OCI-LY1 (cell line): ENCODE measurements around the gene ANKRD26.

Experiments used
- H2AFZ ChIP-seq: fragments of 200-600 bp; sonication (generic), shearing (Covaris generic); 2 replicates; pipeline ENCODE4 v1.6.0; 2014; ENCODE audit warnings: antibody characterized with exemption, mild to moderate bottlenecking, low read length
- H3F3A ChIP-seq: fragments of 200-600 bp; sonication (generic), shearing (Covaris generic); 2 replicates; pipeline ENCODE4 v1.6.0; 2014; ENCODE audit warnings: mild to moderate bottlenecking, antibody characterized with exemption, low read length, moderate library complexity; ENCODE audit not compliant: insufficient read depth
- H3K27ac ChIP-seq: fragments of 200-600 bp; sonication (generic); 2 replicates; pipeline ENCODE4 v1.5.1; 2014; ENCODE audit warnings: low read length, mixed run types, mild to moderate bottlenecking, low read depth; ENCODE audit not compliant: poor library complexity, severe bottlenecking
- H3K27me3 ChIP-seq: fragments of 200-600 bp; sonication (generic); 2 replicates; pipeline ENCODE4 v1.6.0; 2014; ENCODE audit warnings: antibody characterized with exemption, mild to moderate bottlenecking, low read length, moderate library complexity; ENCODE audit not compliant: insufficient read depth
- H3K36me3 ChIP-seq: fragments of 200-600 bp; sonication (generic); 2 replicates; pipeline ENCODE4 v1.6.1; 2014; ENCODE audit warnings: mild to moderate bottlenecking, antibody characterized with exemption, low read length, moderate library complexity, mixed read lengths; ENCODE audit not compliant: insufficient read depth
- H3K4me1 ChIP-seq: fragments of 200-600 bp; sonication (generic); 2 replicates; pipeline ENCODE4 v1.5.1; 2014; ENCODE audit warnings: mild to moderate bottlenecking, low read length, moderate library complexity; ENCODE audit not compliant: insufficient read depth, severe bottlenecking
- H3K4me2 ChIP-seq: fragments of 200-600 bp; sonication (generic), shearing (Covaris generic); 2 replicates; pipeline ENCODE4 v1.6.1; 2014; ENCODE audit warnings: low read length
- H3K4me3 ChIP-seq: fragments of 200-600 bp; sonication (generic); 2 replicates; pipeline ENCODE4 v1.5.1; 2014; ENCODE audit warnings: low read length, low read depth, mild to moderate bottlenecking, mixed read lengths; ENCODE audit not compliant: poor library complexity, severe bottlenecking
- H3K79me2 ChIP-seq: fragments of 200-600 bp; shearing (Covaris generic); 2 replicates; pipeline ENCODE4 v1.6.1; 2016; ENCODE audit warnings: mixed run types, low read length, mixed read lengths; ENCODE audit not compliant: insufficient read depth
- H3K9ac ChIP-seq: fragments of 200-600 bp; sonication (generic), shearing (Covaris generic); 2 replicates; pipeline ENCODE4 v1.6.1; 2014; ENCODE audit warnings: mild to moderate bottlenecking, low read length, mixed read lengths
- H3K9me2 ChIP-seq: fragments of 200-600 bp; sonication (generic), shearing (Covaris generic); 2 replicates; pipeline ENCODE4 v1.6.1; 2014; ENCODE audit warnings: low read depth, mild to moderate bottlenecking, low read length, mixed read lengths
- H3K9me3 ChIP-seq: fragments of 200-600 bp; shearing (Covaris generic); 2 replicates; pipeline ENCODE4 v1.6.1; 2014; ENCODE audit warnings: low read length, mixed read lengths
- H4K20me1 ChIP-seq: fragments of 200-600 bp; sonication (generic), shearing (Covaris generic); 2 replicates; pipeline ENCODE4 v1.6.0; 2016; ENCODE audit warnings: mild to moderate bottlenecking, low read length; ENCODE audit not compliant: insufficient read depth
- CTCF ChIP-seq: fragments of 200-600 bp; sonication (generic), shearing (Covaris generic); IDR thresholded peaks from 2 replicates; pipeline ENCODE4 v1.5.1; 2017; ENCODE audit warnings: mild to moderate bottlenecking, antibody characterized with exemption, low read length, moderate library complexity, mixed read lengths
- EZH2 ChIP-seq: fragments of 200-600 bp; sonication (generic), shearing (Covaris generic); IDR thresholded peaks from 2 replicates; pipeline ENCODE4 v1.8.0; 2017; ENCODE audit warnings: borderline replicate concordance, mixed run types, mild to moderate bottlenecking, antibody characterized with exemption, low read length, moderate library complexity, mixed read lengths

ANKRD26 gene

GRCh38 chr10:26983156-26983555, 117.1 kb downstream of the ANKRD26 start:
- Histone ChIP-seq H3K9me3 (no peaks in the 10 kb centered on the region), H3K4me1 (no peaks in the 10 kb centered on the region), H3K27me3 (no peaks in the 10 kb centered on the region), H3K36me3 (no peaks in the 10 kb centered on the region), H3K4me2 (no peak overlapping the region), H3K4me3 (no peak overlapping the region), H2AFZ (no peak overlapping the region), H4K20me1 (no peaks in the 10 kb centered on the region), H3F3A (no peaks in the 10 kb centered on the region), H3K9ac (no peak overlapping the region), H3K27ac (no peak overlapping the region), H3K79me2 (no peaks in the 10 kb centered on the region), H3K9me2 (no peaks in the 10 kb centered on the region)
- TF ChIP-seq CTCF = no peak
- no peak for TF ChIP-seq EZH2

- H3K27ac ChIP-seq = no peak overlapping the region
- H3K9me3 ChIP-seq = no peaks in the 10 kb centered on the region
- H3K4me1 ChIP-seq = no peaks in the 10 kb centered on the region
- no peak overlapping the region for H3K4me2 ChIP-seq
- H3K9me2 ChIP-seq = no peaks in the 10 kb centered on the region
- no peaks in the 10 kb centered on the region for H3K36me3 ChIP-seq
- TF ChIP-seq CTCF (no peak), EZH2 (no peak)
- H3K9ac ChIP-seq = no peak overlapping the region
- no peak overlapping the region for H2AFZ ChIP-seq
- no peaks in the 10 kb centered on the region for H4K20me1 ChIP-seq
- no peaks in the 10 kb centered on the region for H3K79me2 ChIP-seq
- no peaks in the 10 kb centered on the region for H3K27me3 ChIP-seq
- no peaks in the 10 kb centered on the region for H3F3A ChIP-seq
- no peak overlapping the region for H3K4me3 ChIP-seq
Measured at GRCh38 chr10:26982058-26982457, 118.2 kb downstream of the ANKRD26 start.

- TF ChIP-seq EZH2 (no peak), CTCF (no peak)
- Histone ChIP-seq H2AFZ (no peak overlapping the region), H3K9me2 (no peaks in the 10 kb centered on the region), H3K4me2 (no peak overlapping the region), H3K4me1 (no peaks in the 10 kb centered on the region), H3K27ac (no peak overlapping the region), H3K9me3 (no peaks in the 10 kb centered on the region), H3K36me3 (no peaks in the 10 kb centered on the region), H3K9ac (no peak overlapping the region), H3K4me3 (no peak overlapping the region), H4K20me1 (no peaks in the 10 kb centered on the region), H3F3A (no peaks in the 10 kb centered on the region), H3K79me2 (no peaks in the 10 kb centered on the region), H3K27me3 (no peaks in the 10 kb centered on the region)
Measured at GRCh38 chr10:26981232-26981824, 119.0 kb downstream of the ANKRD26 start.
